Measurements from ENCODE around the gene CBLB.

GRCh38 chr3:105878061-105878460 is 9.2 kb upstream of the CBLB start:
- no peak for TF ChIP-seq CTCF (IDR thresholded peaks at IDR 0.05)
- no peak for TF ChIP-seq POLR2A (IDR thresholded peaks at IDR 0.05)
